ENCODE measurements around the gene FOSB.

GRCh38 chr19:45477186-45477585 lies 9.4 kb downstream of the FOSB start:
- no peak for TF ChIP-seq POLR2A (IDR thresholded peaks at IDR 0.05)
- TF ChIP-seq, protein P1, sequence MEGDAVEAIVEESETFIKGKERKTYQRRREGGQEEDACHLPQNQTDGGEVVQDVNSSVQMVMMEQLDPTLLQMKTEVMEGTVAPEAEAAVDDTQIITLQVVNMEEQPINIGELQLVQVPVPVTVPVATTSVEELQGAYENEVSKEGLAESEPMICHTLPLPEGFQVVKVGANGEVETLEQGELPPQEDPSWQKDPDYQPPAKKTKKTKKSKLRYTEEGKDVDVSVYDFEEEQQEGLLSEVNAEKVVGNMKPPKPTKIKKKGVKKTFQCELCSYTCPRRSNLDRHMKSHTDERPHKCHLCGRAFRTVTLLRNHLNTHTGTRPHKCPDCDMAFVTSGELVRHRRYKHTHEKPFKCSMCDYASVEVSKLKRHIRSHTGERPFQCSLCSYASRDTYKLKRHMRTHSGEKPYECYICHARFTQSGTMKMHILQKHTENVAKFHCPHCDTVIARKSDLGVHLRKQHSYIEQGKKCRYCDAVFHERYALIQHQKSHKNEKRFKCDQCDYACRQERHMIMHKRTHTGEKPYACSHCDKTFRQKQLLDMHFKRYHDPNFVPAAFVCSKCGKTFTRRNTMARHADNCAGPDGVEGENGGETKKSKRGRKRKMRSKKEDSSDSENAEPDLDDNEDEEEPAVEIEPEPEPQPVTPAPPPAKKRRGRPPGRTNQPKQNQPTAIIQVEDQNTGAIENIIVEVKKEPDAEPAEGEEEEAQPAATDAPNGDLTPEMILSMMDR (IDR thresholded peaks at IDR 0.05) = no peak

All from Peyer's patch (tissue), 4 donors.